ENCODE data around the gene ABCD2.

The ABCD2 gene

GRCh38 chr12:39617887-39618286 lies 1.7 kb downstream of the ABCD2 start:
- Histone ChIP-seq H3K79me2 (ENCODE audit: control insufficient read depth, insufficient read depth, low read length) (no peaks in the 10 kb centered on the region), H3K79me1 (ENCODE audit: low read length) (no peaks in the 10 kb centered on the region), H3K4me3 (ENCODE audit: low read length) (no peak overlapping the region), H2BK15ac (replicated peaks; ENCODE audit: low read depth) (no peak overlapping the region), H2BK5ac (ENCODE audit: low read length) (no peak overlapping the region), H3K18ac (ENCODE audit: low read length) (no peak overlapping the region), H4K8ac (ENCODE audit: low read depth, low read length) (no peak overlapping the region), H3K9ac (ENCODE audit: low read length) (no peak overlapping the region), H2BK120ac (ENCODE audit: low read depth, low read length) (no peak overlapping the region), H3K4ac (ENCODE audit: low read depth, low read length) (no peak overlapping the region), H3K4me2 (ENCODE audit: low read length) (no peak overlapping the region), H2AK5ac (ENCODE audit: low read length) (no peak overlapping the region), H3K36me3 (ENCODE audit: control insufficient read depth, insufficient read depth, low read length) (no peaks in the 10 kb centered on the region), H4K5ac (ENCODE audit: low read length) (no peak overlapping the region), H3K56ac (ENCODE audit: low read length) (no peak overlapping the region), H3K23ac (ENCODE audit: low read length) (no peak overlapping the region), H3K27me3 (ENCODE audit: insufficient read depth, low read length, poor library complexity) (no peaks in the 10 kb centered on the region), H3K4me1 (ENCODE audit: control insufficient read depth, low read depth, low read length) (no peaks in the 10 kb centered on the region), H3K27ac (ENCODE audit: low read depth, low read length) (no peak overlapping the region)
- WGBS (ENCODE audit: extremely low coverage, insufficient coverage, low lambda C conversion rate), result no CpG with 5 or more reads among the region's 1 CpG
- no peak for DNase-seq

- no CpG with 5 or more reads among the region's 4 CpGs for WGBS (ENCODE audit: extremely low coverage, insufficient coverage, low lambda C conversion rate)
Observed at GRCh38 chr12:39616666-39617065, 2.9 kb downstream of the ABCD2 start.

DNA sequence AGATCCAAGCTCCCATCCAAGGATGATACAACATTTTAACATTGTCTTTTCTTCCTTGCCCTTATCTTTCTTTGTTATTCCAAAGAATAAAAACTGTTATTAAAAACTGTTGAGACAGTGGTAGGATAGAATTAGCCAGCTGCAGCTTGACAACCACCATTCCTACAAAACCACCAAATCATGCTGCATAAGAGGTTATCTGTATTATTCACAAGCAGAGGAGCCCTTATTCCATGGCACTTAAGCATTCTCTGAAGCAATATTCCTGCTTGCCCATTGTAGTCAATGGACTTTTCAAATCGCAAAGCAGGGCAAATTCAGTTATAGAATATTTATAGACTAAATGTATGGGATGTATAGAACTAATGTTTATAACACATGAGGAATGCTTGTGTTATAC lies 3.4 kb downstream of the ABCD2 start:
- Histone ChIP-seq H2BK5ac (ENCODE audit: low read length) (no peak overlapping the region), H2BK15ac (replicated peaks; ENCODE audit: low read depth) (no peak overlapping the region), H2AK5ac (ENCODE audit: low read length) (no peak overlapping the region), H3K4me1 (ENCODE audit: control insufficient read depth, low read depth, low read length) (no peaks in the 10 kb centered on the region), H3K36me3 (ENCODE audit: control insufficient read depth, insufficient read depth, low read length) (no peaks in the 10 kb centered on the region), H3K4ac (ENCODE audit: low read depth, low read length) (no peak overlapping the region), H2BK120ac (ENCODE audit: low read depth, low read length) (no peak overlapping the region), H3K27ac (ENCODE audit: low read depth, low read length) (no peak overlapping the region), H3K4me2 (ENCODE audit: low read length) (no peak overlapping the region), H4K5ac (ENCODE audit: low read length) (no peak overlapping the region), H3K27me3 (ENCODE audit: insufficient read depth, low read length, poor library complexity) (no peaks in the 10 kb centered on the region), H3K79me1 (ENCODE audit: low read length) (no peaks in the 10 kb centered on the region), H3K4me3 (ENCODE audit: low read length) (no peak overlapping the region), H3K9ac (ENCODE audit: low read length) (no peak overlapping the region), H3K56ac (ENCODE audit: low read length) (no peak overlapping the region), H3K23ac (ENCODE audit: low read length) (no peak overlapping the region), H3K18ac (ENCODE audit: low read length) (no peak overlapping the region), H4K8ac (ENCODE audit: low read depth, low read length) (no peak overlapping the region), H3K79me2 (ENCODE audit: control insufficient read depth, insufficient read depth, low read length) (no peaks in the 10 kb centered on the region)
- no peak for DNase-seq
- no CpG with 5 or more reads among the region's 1 CpG for WGBS (ENCODE audit: extremely low coverage, insufficient coverage, low lambda C conversion rate)

More at GRCh38 chr12:39616666-39617065, 2.9 kb downstream of the ABCD2 start:
- Histone ChIP-seq H3K4me2 (ENCODE audit: low read length) (no peak overlapping the region), H4K5ac (ENCODE audit: low read length) (no peak overlapping the region), H2BK5ac (ENCODE audit: low read length) (no peak overlapping the region), H2BK120ac (ENCODE audit: low read depth, low read length) (no peak overlapping the region), H4K8ac (ENCODE audit: low read depth, low read length) (no peak overlapping the region), H2BK15ac (replicated peaks; ENCODE audit: low read depth) (no peak overlapping the region), H3K4me1 (ENCODE audit: control insufficient read depth, low read depth, low read length) (no peaks in the 10 kb centered on the region), H3K9ac (ENCODE audit: low read length) (no peak overlapping the region), H3K27ac (ENCODE audit: low read depth, low read length) (no peak overlapping the region), H3K23ac (ENCODE audit: low read length) (no peak overlapping the region), H3K79me2 (ENCODE audit: control insufficient read depth, insufficient read depth, low read length) (no peaks in the 10 kb centered on the region), H3K4me3 (ENCODE audit: low read length) (no peak overlapping the region), H3K4ac (ENCODE audit: low read depth, low read length) (no peak overlapping the region), H3K56ac (ENCODE audit: low read length) (no peak overlapping the region), H3K27me3 (ENCODE audit: insufficient read depth, low read length, poor library complexity) (no peaks in the 10 kb centered on the region), H2AK5ac (ENCODE audit: low read length) (no peak overlapping the region), H3K18ac (ENCODE audit: low read length) (no peak overlapping the region), H3K79me1 (ENCODE audit: low read length) (no peaks in the 10 kb centered on the region), H3K36me3 (ENCODE audit: control insufficient read depth, insufficient read depth, low read length) (no peaks in the 10 kb centered on the region)
- DNase-seq, result no peak

- Histone ChIP-seq H3K4me1 (ENCODE audit: control insufficient read depth, low read depth, low read length) (no peaks in the 10 kb centered on the region), H3K27ac (ENCODE audit: low read depth, low read length) (no peak overlapping the region), H3K4me2 (ENCODE audit: low read length) (no peak overlapping the region), H3K27me3 (ENCODE audit: insufficient read depth, low read length, poor library complexity) (no peaks in the 10 kb centered on the region), H4K5ac (ENCODE audit: low read length) (no peak overlapping the region), H4K8ac (ENCODE audit: low read depth, low read length) (no peak overlapping the region), H3K79me2 (ENCODE audit: control insufficient read depth, insufficient read depth, low read length) (no peaks in the 10 kb centered on the region), H3K4me3 (ENCODE audit: low read length) (no peak overlapping the region), H2AK5ac (ENCODE audit: low read length) (no peak overlapping the region), H3K56ac (ENCODE audit: low read length) (no peak overlapping the region), H3K36me3 (ENCODE audit: control insufficient read depth, insufficient read depth, low read length) (no peaks in the 10 kb centered on the region), H3K18ac (ENCODE audit: low read length) (no peak overlapping the region), H2BK15ac (replicated peaks; ENCODE audit: low read depth) (no peak overlapping the region), H3K4ac (ENCODE audit: low read depth, low read length) (no peak overlapping the region), H2BK120ac (ENCODE audit: low read depth, low read length) (no peak overlapping the region), H2BK5ac (ENCODE audit: low read length) (no peak overlapping the region), H3K9ac (ENCODE audit: low read length) (no peak overlapping the region), H3K79me1 (ENCODE audit: low read length) (no peaks in the 10 kb centered on the region), H3K23ac (ENCODE audit: low read length) (no peak overlapping the region)
- no CpG with 5 or more reads among the region's 2 CpGs for WGBS (ENCODE audit: extremely low coverage, insufficient coverage, low lambda C conversion rate)
- no peak for DNase-seq
Observed at GRCh38 chr12:39613525-39613924, 6.1 kb downstream of the ABCD2 start.

DNA sequence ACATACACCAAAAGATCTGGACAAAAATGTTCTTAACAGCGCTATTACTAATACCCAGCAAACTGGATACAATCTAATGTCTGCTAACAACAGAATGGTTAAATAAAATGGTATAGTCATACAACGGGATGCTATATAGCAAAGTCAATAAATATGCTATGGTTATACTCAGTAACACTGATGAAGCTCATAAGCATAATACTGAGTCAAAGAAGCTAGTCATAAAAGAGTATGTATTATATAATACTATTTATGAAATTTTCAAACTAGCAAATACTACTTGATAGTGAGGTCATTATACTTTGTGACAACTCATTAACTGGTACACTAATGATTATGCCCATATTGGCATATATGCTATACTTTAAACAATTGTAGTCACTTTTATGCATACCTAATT lies 7.4 kb downstream of the ABCD2 start:
- Histone ChIP-seq H4K8ac (ENCODE audit: low read depth, low read length) (no peak overlapping the region), H3K36me3 (ENCODE audit: control insufficient read depth, insufficient read depth, low read length) (no peaks in the 10 kb centered on the region), H3K27me3 (ENCODE audit: insufficient read depth, low read length, poor library complexity) (no peaks in the 10 kb centered on the region), H3K23ac (ENCODE audit: low read length) (no peak overlapping the region), H2BK5ac (ENCODE audit: low read length) (no peak overlapping the region), H3K79me1 (ENCODE audit: low read length) (no peaks in the 10 kb centered on the region), H3K4me1 (ENCODE audit: control insufficient read depth, low read depth, low read length) (no peaks in the 10 kb centered on the region), H3K56ac (ENCODE audit: low read length) (no peak overlapping the region), H3K18ac (ENCODE audit: low read length) (no peak overlapping the region), H2AK5ac (ENCODE audit: low read length) (no peak overlapping the region), H4K5ac (ENCODE audit: low read length) (no peak overlapping the region), H2BK15ac (replicated peaks; ENCODE audit: low read depth) (no peak overlapping the region), H2BK120ac (ENCODE audit: low read depth, low read length) (no peak overlapping the region), H3K9ac (ENCODE audit: low read length) (no peak overlapping the region), H3K4ac (ENCODE audit: low read depth, low read length) (no peak overlapping the region), H3K79me2 (ENCODE audit: control insufficient read depth, insufficient read depth, low read length) (no peaks in the 10 kb centered on the region), H3K27ac (ENCODE audit: low read depth, low read length) (no peak overlapping the region), H3K4me3 (ENCODE audit: low read length) (no peak overlapping the region), H3K4me2 (ENCODE audit: low read length) (no peak overlapping the region)
- no CpG with 5 or more reads among the region's 2 CpGs for WGBS (ENCODE audit: extremely low coverage, insufficient coverage, low lambda C conversion rate)
- no peak for DNase-seq

- H3K4me1 ChIP-seq (ENCODE audit: control insufficient read depth, low read depth, low read length), result no peaks in the 10 kb centered on the region
- H3K23ac ChIP-seq (ENCODE audit: low read length), result no peak overlapping the region
- no peak overlapping the region for H3K56ac ChIP-seq (ENCODE audit: low read length)
- no peak overlapping the region for H4K8ac ChIP-seq (ENCODE audit: low read depth, low read length)
- H3K79me1 ChIP-seq (ENCODE audit: low read length), result no peaks in the 10 kb centered on the region
- H3K36me3 ChIP-seq (ENCODE audit: control insufficient read depth, insufficient read depth, low read length), result no peaks in the 10 kb centered on the region
- H3K27me3 ChIP-seq (ENCODE audit: insufficient read depth, low read length, poor library complexity), result no peaks in the 10 kb centered on the region
- no peak overlapping the region for H2BK120ac ChIP-seq (ENCODE audit: low read depth, low read length)
- H2BK5ac ChIP-seq (ENCODE audit: low read length), result no peak overlapping the region
- no peak overlapping the region for H4K5ac ChIP-seq (ENCODE audit: low read length)
- no peak overlapping the region for H3K27ac ChIP-seq (ENCODE audit: low read depth, low read length)
- H3K79me2 ChIP-seq (ENCODE audit: control insufficient read depth, insufficient read depth, low read length), result no peaks in the 10 kb centered on the region
- no peak overlapping the region for H3K4me3 ChIP-seq (ENCODE audit: low read length)
- H2AK5ac ChIP-seq (ENCODE audit: low read length), result no peak overlapping the region
- no peak overlapping the region for H2BK15ac ChIP-seq (replicated peaks; ENCODE audit: low read depth)
- H3K9ac ChIP-seq (ENCODE audit: low read length), result no peak overlapping the region
- no peak for DNase-seq
- no peak overlapping the region for H3K4ac ChIP-seq (ENCODE audit: low read depth, low read length)
- no CpG with 5 or more reads among the region's 2 CpGs for WGBS (ENCODE audit: extremely low coverage, insufficient coverage, low lambda C conversion rate)
- H3K4me2 ChIP-seq (ENCODE audit: low read length), result no peak overlapping the region
- no peak overlapping the region for H3K18ac ChIP-seq (ENCODE audit: low read length)
Observed at GRCh38 chr12:39611818-39612217, 7.8 kb downstream of the ABCD2 start.

Data from mesendoderm (in vitro differentiated cells).